SK-N-SH treated with all-trans-retinoic acid at 6 μM for 48 hours (cell line): ENCODE results near the gene ST3GAL3.

Source experiments
- ATAC-seq: fragments of 200-7000 bp; cut with Tn5 transposase; 3 replicates; pipeline ENCODE4 v1.9.1; 2020; ENCODE audit warnings: mild to moderate bottlenecking, moderate library complexity
- ARNTL ChIP-seq: fragments of 450-650 bp; formaldehyde crosslinking; IDR thresholded peaks from 2 replicates; pipeline ENCODE4 v1.5.0; 2020; ENCODE audit warnings: low read depth, mild to moderate bottlenecking, moderate library complexity, borderline replicate concordance
- BACH2 ChIP-seq: fragments of 250-450 bp; sonication (Bioruptor Pico); IDR thresholded peaks from 2 replicates; pipeline ENCODE4 v1.9.0; 2021; ENCODE audit warnings: mild to moderate bottlenecking, borderline replicate concordance
- CREB5 ChIP-seq: fragments of 250-450 bp; sonication (Bioruptor Pico); IDR thresholded peaks from 2 replicates; pipeline ENCODE4 v1.5.1; 2020; ENCODE audit warnings: low read depth, mild to moderate bottlenecking, moderate library complexity
- CSDC2 ChIP-seq: fragments of 250-450 bp; sonication (Bioruptor Pico); IDR thresholded peaks from 2 replicates; pipeline ENCODE4 v1.5.0; 2020; ENCODE audit warnings: mild to moderate bottlenecking, moderate library complexity
- CSRNP3 ChIP-seq: fragments of 250-450 bp; sonication (Bioruptor Pico); IDR thresholded peaks from 2 replicates; pipeline ENCODE4 v1.5.1; 2021; ENCODE audit warnings: mild to moderate bottlenecking, moderate library complexity
- ESRRG ChIP-seq: fragments of 250-450 bp; sonication (Bioruptor Pico); IDR thresholded peaks from 2 replicates; pipeline ENCODE4 v1.6.1; 2021; ENCODE audit warnings: mild to moderate bottlenecking
- GLIS3 ChIP-seq: fragments of 250-450 bp; sonication (Bioruptor Pico); IDR thresholded peaks from 2 replicates; pipeline ENCODE4 v1.5.0; 2020; ENCODE audit warnings: mild to moderate bottlenecking, moderate library complexity
- OSR1 ChIP-seq: fragments of 250-450 bp; sonication (Bioruptor Pico); IDR thresholded peaks from 2 replicates; pipeline ENCODE4 v1.8.0; 2022; ENCODE audit warnings: moderate library complexity, mild to moderate bottlenecking, inconsistent platforms
- POU6F1 ChIP-seq: fragments of 250-450 bp; sonication (Bioruptor Pico); IDR thresholded peaks from 2 replicates; pipeline ENCODE4 v1.8.0; 2021; ENCODE audit warnings: low read depth, mild to moderate bottlenecking, moderate library complexity, borderline replicate concordance
- PPARA ChIP-seq: fragments of 250-450 bp; sonication (Bioruptor Pico); IDR thresholded peaks from 2 replicates; pipeline ENCODE4 v1.5.0; 2020; ENCODE audit warnings: mild to moderate bottlenecking, borderline replicate concordance
- RARB ChIP-seq: fragments of 250-450 bp; sonication (Bioruptor Pico); IDR thresholded peaks from 2 replicates; pipeline ENCODE4 v1.8.0; 2021; ENCODE audit warnings: mild to moderate bottlenecking, moderate library complexity
- SNAI2 ChIP-seq: fragments of 250-450 bp; sonication (Bioruptor Pico); IDR thresholded peaks from 2 replicates; pipeline ENCODE4 v1.5.0; 2020; ENCODE audit warnings: mild to moderate bottlenecking, moderate library complexity
- TCF4 ChIP-seq: fragments of 250-450 bp; sonication (Bioruptor Pico); IDR thresholded peaks from 2 replicates; pipeline ENCODE4 v1.8.0; 2021; ENCODE audit warnings: mild to moderate bottlenecking, moderate library complexity, borderline replicate concordance
- TOX ChIP-seq: fragments of 250-450 bp; sonication (Bioruptor Pico); IDR thresholded peaks from 2 replicates; pipeline ENCODE4 v1.8.0; 2021; ENCODE audit warnings: mild to moderate bottlenecking, moderate library complexity, borderline replicate concordance
- TSHZ2 ChIP-seq: fragments of 250-450 bp; sonication (Bioruptor Pico); IDR thresholded peaks from 2 replicates; pipeline ENCODE4 v1.5.0; 2020; ENCODE audit warnings: mild to moderate bottlenecking, moderate library complexity
- ZC3H10 ChIP-seq: fragments of 250-450 bp; sonication (Bioruptor Pico); IDR thresholded peaks from 2 replicates; pipeline ENCODE4 v1.5.1; 2021; ENCODE audit warnings: mild to moderate bottlenecking, moderate library complexity
- ZFP3 ChIP-seq: fragments of 250-450 bp; sonication (Bioruptor Pico); IDR thresholded peaks from 2 replicates; pipeline ENCODE4 v1.5.0; 2020; ENCODE audit warnings: mild to moderate bottlenecking, moderate library complexity
- ZFP30 ChIP-seq: fragments of 450-650 bp; formaldehyde crosslinking; IDR thresholded peaks from 2 replicates; pipeline ENCODE4 v1.5.0; 2022; ENCODE audit warnings: mild to moderate bottlenecking, moderate library complexity
- ZNF565 ChIP-seq: fragments of 450-650 bp; formaldehyde crosslinking; conservative IDR thresholded peaks from 2 replicates; pipeline ENCODE4 v1.5.0; 2020; ENCODE audit warnings: low read depth, mild to moderate bottlenecking, moderate library complexity
- ZNF70 ChIP-seq: fragments of 450-650 bp; formaldehyde crosslinking; IDR thresholded peaks from 2 replicates; pipeline ENCODE4 v1.5.0; 2020; ENCODE audit warnings: mild to moderate bottlenecking, moderate library complexity
- ZNF8 ChIP-seq: fragments of 450-650 bp; formaldehyde crosslinking; IDR thresholded peaks from 2 replicates; pipeline ENCODE4 v1.5.0; 2020; ENCODE audit warnings: mild to moderate bottlenecking, moderate library complexity

ST3GAL3 gene

GRCh38 chr1:43901196-43901961 lies 194.0 kb downstream of the ST3GAL3 start:
- no peak for ATAC-seq

GRCh38 chr1:43902058-43902831 lies 194.9 kb downstream of the ST3GAL3 start:
- TF ChIP-seq GLIS3 (CRISPR knock-in tag) (no peak), POU6F1 (CRISPR knock-in tag) (no peak), ESRRG (CRISPR knock-in tag) (no peak), ZNF8 (CRISPR knock-in tag) (no peak)
- no peak for ATAC-seq

More at GRCh38 chr1:43901196-43901961, 194.0 kb downstream of the ST3GAL3 start:
- TF ChIP-seq TOX (CRISPR knock-in tag) (no peak), CREB5 (CRISPR knock-in tag) (no peak), ZFP3 (CRISPR knock-in tag) (no peak), GLIS3 (CRISPR knock-in tag) (no peak), ARNTL (CRISPR knock-in tag) (no peak), CSDC2 (CRISPR knock-in tag) (no peak), CSRNP3 (CRISPR knock-in tag) (no peak), ZNF8 (CRISPR knock-in tag) (no peak), ZFP30 (CRISPR knock-in tag) (no peak), ZNF565 (CRISPR knock-in tag) (no peak), OSR1 (no peak)

- ATAC-seq, result no peak
- TF ChIP-seq PPARA (CRISPR knock-in tag) (no peak), ZFP30 (CRISPR knock-in tag) (no peak), CREB5 (CRISPR knock-in tag) (no peak)
Observed at GRCh38 chr1:43904660-43905551, 197.6 kb downstream of the ST3GAL3 start.

- no peak for TF ChIP-seq TSHZ2 (CRISPR knock-in tag)
- TF ChIP-seq ZC3H10 (CRISPR knock-in tag), result no peak
- TF ChIP-seq SNAI2 (CRISPR knock-in tag), result no peak
- TF ChIP-seq ARNTL (CRISPR knock-in tag), result no peak
- no peak for TF ChIP-seq ZNF70 (CRISPR knock-in tag)
- no peak for TF ChIP-seq RARB (CRISPR knock-in tag)
- no peak for TF ChIP-seq CSDC2 (CRISPR knock-in tag)
- TF ChIP-seq BACH2, result no peak
- TF ChIP-seq ZFP30 (CRISPR knock-in tag), result no peak
- TF ChIP-seq TCF4, result no peak
- ATAC-seq, result no peak
Observed at GRCh38 chr1:43908226-43908625, 200.9 kb downstream of the ST3GAL3 start.
